ENCODE results near the gene GRM7.

The GRM7 gene

GRCh38 chr3:7015683-7016440 is 154.9 kb downstream of the GRM7 start:
- no peak overlapping the region for H3K4me3 ChIP-seq (ENCODE audit: low read length)
- DNase-seq (ENCODE audit: low read depth) = no peak
- TF ChIP-seq, protein P1, sequence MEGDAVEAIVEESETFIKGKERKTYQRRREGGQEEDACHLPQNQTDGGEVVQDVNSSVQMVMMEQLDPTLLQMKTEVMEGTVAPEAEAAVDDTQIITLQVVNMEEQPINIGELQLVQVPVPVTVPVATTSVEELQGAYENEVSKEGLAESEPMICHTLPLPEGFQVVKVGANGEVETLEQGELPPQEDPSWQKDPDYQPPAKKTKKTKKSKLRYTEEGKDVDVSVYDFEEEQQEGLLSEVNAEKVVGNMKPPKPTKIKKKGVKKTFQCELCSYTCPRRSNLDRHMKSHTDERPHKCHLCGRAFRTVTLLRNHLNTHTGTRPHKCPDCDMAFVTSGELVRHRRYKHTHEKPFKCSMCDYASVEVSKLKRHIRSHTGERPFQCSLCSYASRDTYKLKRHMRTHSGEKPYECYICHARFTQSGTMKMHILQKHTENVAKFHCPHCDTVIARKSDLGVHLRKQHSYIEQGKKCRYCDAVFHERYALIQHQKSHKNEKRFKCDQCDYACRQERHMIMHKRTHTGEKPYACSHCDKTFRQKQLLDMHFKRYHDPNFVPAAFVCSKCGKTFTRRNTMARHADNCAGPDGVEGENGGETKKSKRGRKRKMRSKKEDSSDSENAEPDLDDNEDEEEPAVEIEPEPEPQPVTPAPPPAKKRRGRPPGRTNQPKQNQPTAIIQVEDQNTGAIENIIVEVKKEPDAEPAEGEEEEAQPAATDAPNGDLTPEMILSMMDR (conservative IDR thresholded peaks at IDR 0.05; ENCODE audit: low read depth, low read length) = no peak

- TF ChIP-seq, protein P1 (conservative IDR thresholded peaks at IDR 0.05; ENCODE audit: low read depth, low read length) = no peak
- no peak for DNase-seq (ENCODE audit: low read depth)
Measured at GRCh38 chr3:7025581-7026300, 164.8 kb downstream of the GRM7 start.

DNA sequence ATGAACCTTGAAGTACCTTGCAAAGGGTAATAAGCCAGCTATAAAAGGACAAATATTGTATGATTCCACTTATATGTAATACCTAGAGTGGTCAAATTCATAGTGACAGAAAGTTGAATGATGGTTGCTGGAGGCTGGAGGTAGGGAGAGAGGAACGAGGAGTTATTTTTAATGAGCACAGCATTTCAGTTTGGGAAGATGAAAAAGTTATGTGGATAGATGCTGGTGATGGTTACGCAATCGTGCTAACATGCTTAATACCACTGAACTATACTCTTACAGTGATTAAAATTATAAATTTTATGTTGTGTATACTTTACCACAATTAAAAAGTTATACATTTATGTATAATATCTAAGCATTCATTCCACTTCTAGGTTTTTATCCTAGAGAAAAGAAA is 168.6 kb downstream of the GRM7 start:
- no peak overlapping the region for H3K4me3 ChIP-seq (ENCODE audit: low read length)
- TF ChIP-seq, protein P1 (conservative IDR thresholded peaks at IDR 0.05; ENCODE audit: low read depth, low read length) = no peak
- DNase-seq (ENCODE audit: low read depth) = no peak

More at GRCh38 chr3:7025581-7026300, 164.8 kb downstream of the GRM7 start:
- no peak overlapping the region for H3K4me3 ChIP-seq (ENCODE audit: low read length)

- no peak overlapping the region for H3K4me3 ChIP-seq (ENCODE audit: low read length)
- no peak for DNase-seq (ENCODE audit: low read depth)
- TF ChIP-seq, protein P1 (conservative IDR thresholded peaks at IDR 0.05; ENCODE audit: low read depth, low read length) = no peak
Measured at GRCh38 chr3:7038394-7038793, 177.5 kb downstream of the GRM7 start.

GRCh38 chr3:7062714-7063113 is 201.8 kb downstream of the GRM7 start:
- H3K4me3 ChIP-seq (ENCODE audit: low read length) = no peak overlapping the region
- DNase-seq (ENCODE audit: low read depth) = no peak
- TF ChIP-seq, protein P1 (conservative IDR thresholded peaks at IDR 0.05; ENCODE audit: low read depth, low read length) = no peak

DNA sequence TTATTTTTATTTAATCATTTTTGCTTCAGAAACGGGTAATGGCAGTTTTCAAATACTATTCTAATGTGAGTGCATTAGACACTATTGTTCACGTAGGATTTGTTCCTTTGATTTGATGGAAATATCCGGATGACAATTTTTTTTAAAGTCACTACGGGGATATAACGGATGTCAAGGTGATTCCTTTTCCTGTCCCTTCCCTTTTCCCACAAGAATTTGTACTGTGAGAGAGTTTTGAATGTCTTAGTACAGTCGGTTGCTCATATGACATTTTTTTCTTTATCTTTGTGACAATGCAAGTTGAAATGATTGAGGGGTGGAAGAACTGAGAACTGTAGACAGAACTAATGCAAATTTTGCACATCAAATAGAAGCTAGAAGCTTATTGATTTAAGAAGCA is 209.5 kb downstream of the GRM7 start:
- TF ChIP-seq, protein P1 (conservative IDR thresholded peaks at IDR 0.05; ENCODE audit: low read depth, low read length) = no peak
- no peak for DNase-seq (ENCODE audit: low read depth)
- H3K4me3 ChIP-seq (ENCODE audit: low read length) = no peak overlapping the region

DNA sequence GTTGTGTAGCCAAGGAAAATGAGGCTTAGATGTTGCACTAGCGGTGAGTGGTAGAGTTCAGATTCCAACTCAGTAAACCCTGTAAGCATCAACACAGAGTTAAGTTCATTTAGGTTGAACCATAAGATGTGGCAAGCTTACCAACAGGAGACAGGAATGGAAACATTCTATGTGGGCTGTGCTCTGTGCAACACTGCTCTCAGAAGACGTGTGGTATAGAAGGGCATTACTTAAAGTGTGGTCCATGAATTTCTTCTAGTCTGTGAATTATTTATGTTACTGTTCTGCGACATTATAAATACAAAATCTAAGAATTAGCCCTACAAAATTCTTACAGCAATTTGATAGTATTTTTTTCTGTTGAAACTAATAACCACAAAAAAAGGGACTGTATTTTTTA is 213.3 kb downstream of the GRM7 start:
- no peak overlapping the region for H3K4me3 ChIP-seq (ENCODE audit: low read length)
- TF ChIP-seq, protein P1 (conservative IDR thresholded peaks at IDR 0.05; ENCODE audit: low read depth, low read length) = no peak
- DNase-seq (ENCODE audit: low read depth) = no peak
